NK-92 treated with Interleukin-12 subunit alpha and Interleukin-12 subunit beta, amount 100 ng/mL, for 24 hours (cell line): Measurements from ENCODE around the gene SLC39A6.

Experiments used
- DNase-seq: peaks from one replicate; lab custom pipeline; 2025; lab: John Stamatoyannopoulos, UW

SLC39A6 gene

GRCh38 chr18:36064027-36064808 lies 64.9 kb downstream of the SLC39A6 start:
- no peak for DNase-seq

GRCh38 chr18:36058674-36059073 lies 70.5 kb downstream of the SLC39A6 start:
- DNase-seq: no peak
